DLD1 (cell line): ENCODE results near the gene ZNF93.
"Not testable (repeated sequence)": the region's sequence is repeated elsewhere in the genome, so short reads cannot be mapped to it uniquely, and the experiment has no call there.

ENCODE experiments used
- in situ Hi-C: cut with HindIII; loops from 2 replicates; pipeline ENCODE4 v1.10.0; 2017; ENCODE audit warnings: low sequenced_read_pairs

The ZNF93 gene

DNA sequence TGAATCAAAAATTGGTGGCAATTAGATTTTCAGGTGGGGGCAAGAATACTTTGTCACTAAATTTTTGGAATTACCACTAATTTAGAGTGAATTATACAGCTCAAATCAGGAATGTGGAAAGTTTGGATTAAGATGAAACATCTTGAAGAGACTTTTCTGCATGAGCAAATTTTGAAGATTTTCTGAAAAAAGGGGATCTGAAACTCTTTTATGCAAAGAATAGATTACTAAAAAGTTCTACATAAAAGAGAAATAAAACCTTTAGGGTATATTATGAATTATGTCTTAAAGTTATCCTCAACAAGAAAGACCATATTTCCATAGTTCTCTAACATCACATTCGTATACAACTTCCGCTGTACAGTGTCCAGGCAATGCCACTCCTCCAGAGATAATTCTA, 36.7 kb downstream of the ZNF93 start:
- in situ Hi-C loops, result no loop called here

DNA sequence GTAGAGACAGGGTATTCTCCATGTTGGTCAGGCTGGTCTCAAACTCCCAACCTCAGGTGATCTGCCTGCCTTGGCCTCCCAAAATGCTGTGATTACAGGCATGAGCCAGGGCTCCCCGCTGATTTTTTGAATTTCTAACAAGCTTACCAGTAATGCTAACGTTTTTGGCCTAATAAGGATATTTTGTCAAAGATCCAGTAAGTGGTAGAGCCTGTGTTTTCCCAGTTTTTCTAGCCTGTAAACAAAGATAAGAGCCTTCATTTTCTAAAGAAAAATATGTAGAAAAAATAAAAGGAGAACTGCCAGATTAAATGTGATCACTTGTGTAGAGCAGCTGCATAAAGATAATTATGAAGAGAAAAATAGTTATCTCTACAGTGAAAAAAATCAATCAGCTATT, 37.7 kb downstream of the ZNF93 start:
- in situ Hi-C loops, result no loop called here

DNA sequence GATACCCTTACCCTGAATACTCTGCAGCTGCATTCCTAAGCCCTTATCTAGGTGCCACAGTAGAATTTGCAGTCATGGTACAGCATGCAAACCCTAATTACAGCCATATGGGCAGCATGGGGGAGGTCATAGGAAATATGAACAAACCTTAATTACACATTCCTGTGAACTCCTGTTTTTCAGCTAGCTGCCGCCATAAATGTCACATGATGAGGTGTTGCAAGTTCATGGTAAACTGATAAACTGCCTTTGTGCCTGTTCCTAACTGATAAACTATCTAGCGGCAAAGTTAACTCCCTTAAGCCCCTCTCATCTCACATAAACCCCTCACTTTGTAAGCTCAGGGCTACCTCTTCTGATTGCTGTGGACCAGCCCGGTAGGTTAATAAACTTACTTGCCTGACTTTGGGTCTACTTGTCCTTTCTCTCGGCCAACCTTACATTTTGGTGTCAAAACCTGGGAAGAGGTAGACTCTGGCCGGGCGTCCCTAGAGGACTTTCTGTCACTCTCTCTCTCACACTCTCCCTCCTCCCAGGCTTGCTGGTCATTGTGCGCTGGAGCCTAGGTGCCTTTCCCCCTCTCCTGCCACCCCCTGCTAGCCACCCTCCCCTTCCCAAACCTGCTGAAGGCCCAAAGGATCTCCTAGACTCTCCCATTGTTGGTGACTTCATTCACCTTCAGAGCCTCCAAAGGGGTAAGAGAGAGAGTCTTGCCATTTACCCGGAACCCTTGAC, 43.3 kb downstream of the ZNF93 start:
- in situ Hi-C loops, result no loop called here

DNA sequence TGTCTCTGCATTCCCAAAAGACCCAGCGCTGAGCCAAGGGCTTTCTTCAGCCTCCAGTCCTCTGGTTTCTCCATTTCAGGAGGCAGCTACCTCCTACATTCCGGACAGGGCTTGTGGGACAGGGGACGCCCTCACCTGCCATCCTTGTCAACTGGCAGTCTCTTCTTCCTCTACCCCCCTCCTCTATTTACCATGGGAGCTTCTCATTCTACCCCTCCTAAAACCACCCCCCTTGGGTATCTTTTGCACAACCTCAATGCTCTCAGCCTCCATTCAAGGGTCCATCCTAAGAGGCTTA, 43.8 kb downstream of the ZNF93 start:
- in situ Hi-C loops, result no loop called here

DNA sequence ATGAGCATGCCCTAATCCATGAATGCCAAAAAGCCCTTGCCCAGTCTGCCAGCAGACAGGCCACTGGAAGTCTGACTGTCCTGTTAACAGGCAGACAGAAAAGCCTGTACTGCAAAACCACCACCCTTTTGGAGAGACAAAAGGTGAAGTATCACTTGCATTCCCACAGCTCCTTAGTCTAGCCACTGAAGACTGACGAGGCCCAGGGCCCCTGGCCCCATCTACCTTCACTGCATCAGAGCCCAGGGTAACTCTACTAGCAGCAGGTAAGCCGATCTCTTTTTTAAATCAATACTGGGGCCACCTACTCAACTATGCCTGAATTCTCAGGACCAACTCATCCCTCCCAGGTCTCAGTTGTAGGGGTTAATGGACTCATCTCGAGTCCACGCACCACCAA, 45.5 kb downstream of the ZNF93 start:
- in situ Hi-C loops, result no loop called here

DNA sequence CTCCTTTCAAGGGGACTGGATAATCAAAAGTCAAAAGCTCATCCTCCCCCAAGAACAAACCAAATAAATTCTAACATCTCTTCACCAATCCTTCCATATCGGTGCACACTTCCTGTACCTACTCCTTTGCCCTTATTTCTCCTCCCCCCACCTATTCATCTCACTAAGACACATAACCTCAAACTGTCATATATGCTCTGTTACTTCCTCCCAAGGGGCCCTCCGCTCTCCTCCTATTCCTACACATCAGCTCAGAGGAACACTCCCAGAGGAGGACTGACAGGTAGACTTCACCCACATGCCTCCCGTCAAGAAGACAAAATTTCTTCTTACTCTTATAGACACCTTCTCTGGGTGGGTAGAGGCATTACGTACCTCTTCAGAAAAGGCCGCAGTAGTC, 48.1 kb downstream of the ZNF93 start:
- in situ Hi-C loops, result no loop called here

DNA sequence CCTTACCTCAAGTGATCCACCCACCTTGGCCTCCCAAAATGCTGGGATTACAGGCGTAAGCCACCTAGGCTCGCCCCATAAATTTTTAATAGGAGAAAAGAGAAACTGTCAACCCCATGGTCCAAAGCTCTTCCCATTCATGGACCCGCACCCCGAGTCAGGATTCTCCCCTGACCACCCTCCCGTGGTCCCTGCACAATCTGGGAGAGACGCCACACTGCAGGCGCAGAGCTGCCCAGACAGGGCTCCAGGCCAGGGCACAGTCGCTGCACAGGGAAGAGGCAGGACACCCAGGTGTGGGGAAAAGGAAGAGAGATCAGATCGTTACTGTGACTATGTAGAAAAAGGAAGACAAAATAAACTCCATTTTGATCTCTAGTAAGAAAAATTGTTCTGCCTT, 54.5 kb downstream of the ZNF93 start:
- in situ Hi-C loops, result no loop called here

DNA sequence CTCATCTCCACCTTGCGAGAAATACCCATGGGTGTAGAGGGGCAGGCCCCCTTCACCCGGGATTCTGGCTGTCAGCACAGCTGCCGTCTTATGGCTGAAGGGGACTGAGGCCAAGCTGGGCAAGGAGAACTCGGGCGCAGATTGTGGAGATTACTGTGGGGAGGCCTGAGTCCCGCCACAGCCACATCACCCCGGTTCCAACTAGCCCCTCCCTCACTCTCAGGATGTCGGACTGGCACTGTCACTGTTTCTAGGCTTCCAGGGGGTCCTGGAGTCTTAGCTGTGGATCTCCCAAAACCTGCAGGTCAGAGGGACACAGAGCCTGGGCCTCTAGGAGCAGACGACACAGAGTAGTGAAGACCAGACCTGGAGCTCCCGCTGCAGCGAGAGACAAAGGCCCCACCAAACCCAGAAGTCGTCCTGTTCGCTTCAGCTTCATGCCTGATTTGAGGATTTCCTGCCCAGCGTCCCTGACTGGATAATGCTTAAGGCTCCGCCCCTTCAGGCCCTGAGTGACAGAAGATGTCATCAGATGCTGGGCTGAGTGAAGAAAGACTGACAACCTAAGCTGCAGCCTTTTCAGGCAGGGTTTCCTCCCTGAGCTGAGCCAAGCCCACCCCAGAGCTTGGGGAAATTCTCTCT, 55.8 kb downstream of the ZNF93 start:
- in situ Hi-C loops, result no loop called here

DNA sequence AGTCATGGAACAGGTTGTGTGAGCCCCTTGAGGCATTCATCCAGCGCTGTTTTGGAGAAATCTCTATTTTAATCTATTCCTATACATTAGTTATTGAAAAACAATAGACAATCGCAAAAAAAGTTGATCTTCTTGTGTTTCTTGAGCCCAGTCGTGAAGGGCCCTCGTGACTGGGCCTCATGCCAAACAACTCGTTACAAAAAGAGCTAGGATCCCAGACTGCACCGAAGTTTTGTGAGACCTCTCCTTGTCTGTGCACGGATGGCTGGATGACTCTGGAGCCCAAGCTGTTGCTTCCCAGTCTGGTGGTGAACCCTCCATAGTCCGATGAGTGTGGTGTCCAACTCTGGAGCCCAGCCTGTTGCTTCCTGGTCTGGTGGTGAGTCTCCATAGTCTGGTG, 57.0 kb downstream of the ZNF93 start:
- in situ Hi-C loops, result not testable (repeated sequence)

DNA sequence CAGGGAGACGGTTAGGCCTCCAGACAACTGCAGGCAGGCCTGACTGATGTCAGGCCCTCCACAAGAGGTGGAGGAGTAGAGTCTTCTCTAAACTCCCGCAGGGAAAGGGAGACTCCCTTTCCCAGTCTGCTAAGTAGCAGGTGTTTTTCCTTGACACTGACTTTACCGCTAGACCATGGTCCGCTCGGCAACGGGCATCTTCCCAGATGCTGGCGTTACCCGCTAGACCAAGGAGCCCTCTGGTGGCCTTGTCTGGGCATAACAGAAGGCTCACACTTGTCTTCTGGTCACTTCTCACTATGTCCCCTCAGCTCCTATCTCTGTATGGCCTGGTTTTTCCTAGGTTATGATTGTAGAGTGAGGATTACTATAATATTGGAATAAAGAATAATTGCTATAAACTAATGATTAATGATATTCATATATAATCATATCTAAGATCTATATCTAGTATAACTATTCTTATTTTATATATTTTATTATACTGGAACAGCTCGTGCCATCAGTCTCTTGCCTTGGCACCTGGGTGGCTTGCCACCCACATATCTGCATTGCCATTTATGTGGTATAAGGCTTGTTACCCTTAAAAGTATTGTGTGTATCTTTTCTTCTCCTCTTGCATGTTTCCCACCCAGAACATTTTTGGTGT, 58.5 kb downstream of the ZNF93 start:
- in situ Hi-C loops, result not testable (repeated sequence)

DNA sequence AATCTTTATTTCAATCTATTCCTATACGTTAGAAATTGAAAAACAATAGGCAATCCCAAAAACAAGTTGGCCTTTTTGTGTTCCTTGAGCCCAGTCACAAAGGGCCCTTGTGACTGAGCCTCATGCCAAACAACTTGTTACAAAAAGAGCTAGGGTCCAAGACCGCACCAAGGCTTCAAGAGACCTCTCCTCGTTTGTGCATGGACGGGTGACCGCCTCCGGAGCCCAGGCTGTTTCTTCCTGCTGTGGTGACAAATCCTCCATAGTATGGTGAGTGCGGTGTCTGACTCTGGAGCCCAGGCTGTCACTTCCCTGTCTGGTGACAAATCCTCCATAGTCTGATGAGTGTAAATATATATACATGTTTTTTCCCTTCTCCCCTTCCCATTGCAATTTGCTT, 63.7 kb downstream of the ZNF93 start:
- in situ Hi-C loops, result no loop called here

DNA sequence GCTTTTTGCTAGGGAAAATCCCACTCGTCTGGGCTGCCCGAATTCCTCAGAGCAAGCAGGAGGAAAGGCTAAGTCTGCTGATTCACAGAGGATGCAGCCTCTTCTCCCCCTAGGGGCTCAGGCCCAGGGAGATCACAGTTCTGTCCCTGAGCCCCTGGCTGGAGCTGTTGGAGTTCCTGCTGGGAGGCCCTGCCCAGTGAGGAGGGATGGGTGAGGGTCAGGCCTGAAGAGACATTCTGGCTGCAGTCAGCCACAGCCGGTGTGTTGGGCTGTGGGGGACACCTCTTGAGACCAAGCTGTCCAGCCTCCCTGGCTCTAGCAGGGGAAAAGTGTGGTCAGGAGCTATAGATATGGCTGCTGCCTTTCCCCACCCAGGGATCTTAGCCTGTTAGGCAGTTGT, 65.4 kb downstream of the ZNF93 start:
- in situ Hi-C loops, result not testable (repeated sequence)

DNA sequence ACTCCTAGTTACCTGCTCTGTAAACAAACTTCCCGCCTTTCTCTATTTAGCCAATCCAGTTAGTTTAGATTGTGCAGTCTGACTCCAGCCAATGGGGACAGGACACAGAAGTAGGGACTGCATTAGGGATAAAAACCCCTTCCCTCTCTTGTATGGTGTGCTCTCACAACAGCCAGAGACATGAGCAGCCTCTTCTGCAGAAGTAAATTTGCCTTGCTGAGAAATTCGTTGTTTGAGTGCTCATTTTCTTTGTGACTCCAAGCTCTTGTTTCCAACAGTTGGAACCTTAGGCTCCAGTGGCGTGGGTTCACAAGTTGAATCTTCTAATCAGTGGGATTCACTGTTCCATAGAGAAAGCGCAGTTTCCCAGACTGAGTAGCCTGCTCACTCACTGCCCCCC, 66.1 kb downstream of the ZNF93 start:
- in situ Hi-C loops, result no loop called here
